ENCODE data around the gene INO80D. TPM values are rescaled to one million over a fixed set of nuclear protein-coding genes. Genes with fewer than 3 reads are reported as not detected.
"Not testable (repeated sequence)": the region's sequence is repeated elsewhere in the genome, so short reads cannot be mapped to it uniquely, and the experiment has no call there.

INO80D gene
- total RNA-seq, 1 experiment from 2014 or later = 8.8 TPM

- no peaks in the 10 kb centered on the region for H3K9me2 ChIP-seq (replicated peaks; ENCODE audit: low read length)
- H4K20me1 ChIP-seq (ENCODE audit: low read length) = no peaks in the 10 kb centered on the region
- H3K27me3 ChIP-seq (ENCODE audit: low read length) = no peaks in the 10 kb centered on the region
- no peak for TF ChIP-seq CTCF (conservative IDR thresholded peaks at IDR 0.05; ENCODE audit: low read depth, low read length)
- no peak for TF ChIP-seq EZH2 (IDR thresholded peaks at IDR 0.05; ENCODE audit: low read length, unreplicated experiment)
- TF ChIP-seq EZH2phosphoT487 (IDR thresholded peaks at IDR 0.05; ENCODE audit: borderline replicate concordance, low read length) = no peak
- no peak overlapping the region for H3K4me3 ChIP-seq (ENCODE audit: low read length)
- ChIA-PET CTCF (no interaction called here), POLR2A (ENCODE audit: unreplicated experiment) (no interaction called here)
- ATAC-seq = no peak
- intact Hi-C loops (cut with micrococcal nuclease) = no loop called here
- H3F3A ChIP-seq (ENCODE audit: low read length, unreplicated experiment) = no peaks in the 10 kb centered on the region
- no peaks in the 10 kb centered on the region for H3K4me1 ChIP-seq (ENCODE audit: insufficient read depth, low read length)
- H3K36me3 ChIP-seq (ENCODE audit: low read depth, low read length) = peaks cover 2% of the 10 kb centered on the region; the same call in 1 of the 2 replicates
- H3K9ac ChIP-seq (ENCODE audit: low read length) = no peak overlapping the region
- H3K79me2 ChIP-seq (ENCODE audit: low read length) = no peaks in the 10 kb centered on the region
- no peaks in the 10 kb centered on the region for H3K9me3 ChIP-seq (ENCODE audit: low read length)
- no peak overlapping the region for H2AFZ ChIP-seq (ENCODE audit: low read length)
- no peak for DNase-seq
- BruUV-seq (replicated peaks) = no TSS peak
- no peak overlapping the region for H3K4me2 ChIP-seq (ENCODE audit: low read length)
- H3K27ac ChIP-seq (ENCODE audit: low read length) = no peak overlapping the region
Observed at GRCh38 chr2:206049392-206049791, 36.6 kb downstream of the INO80D start.

- POLR2A ChIA-PET (ENCODE audit: unreplicated experiment) = no interaction called here
- H2AFZ ChIP-seq (ENCODE audit: low read length) = no peak overlapping the region
- H3K36me3 ChIP-seq (ENCODE audit: low read depth, low read length) = peaks cover 2% of the 10 kb centered on the region; the same call in 1 of the 2 replicates
- H3K27me3 ChIP-seq (ENCODE audit: low read length) = no peaks in the 10 kb centered on the region
- no peaks in the 10 kb centered on the region for H4K20me1 ChIP-seq (ENCODE audit: low read length)
- intact Hi-C loops (cut with micrococcal nuclease) = no loop called here
- CTCF ChIA-PET = no interaction called here
- H3F3A ChIP-seq (ENCODE audit: low read length, unreplicated experiment) = no peaks in the 10 kb centered on the region
- no peak overlapping the region for H3K27ac ChIP-seq (ENCODE audit: low read length)
- DNase-seq = no peak
- no peaks in the 10 kb centered on the region for H3K79me2 ChIP-seq (ENCODE audit: low read length)
- no peaks in the 10 kb centered on the region for H3K4me1 ChIP-seq (ENCODE audit: insufficient read depth, low read length)
- peak; percentile 43 for ATAC-seq
- H3K9me2 ChIP-seq (replicated peaks; ENCODE audit: low read length) = no peaks in the 10 kb centered on the region
- H3K9me3 ChIP-seq (ENCODE audit: low read length) = no peaks in the 10 kb centered on the region
- no peak overlapping the region for H3K9ac ChIP-seq (ENCODE audit: low read length)
- BruUV-seq (replicated peaks) = no TSS peak
- H3K4me2 ChIP-seq (ENCODE audit: low read length) = no peak overlapping the region
- no peak overlapping the region for H3K4me3 ChIP-seq (ENCODE audit: low read length)
- TF ChIP-seq EZH2 (IDR thresholded peaks at IDR 0.05; ENCODE audit: low read length, unreplicated experiment) (no peak), CTCF (conservative IDR thresholded peaks at IDR 0.05; ENCODE audit: low read depth, low read length) (no peak), EZH2phosphoT487 (IDR thresholded peaks at IDR 0.05; ENCODE audit: borderline replicate concordance, low read length) (no peak)
Observed at GRCh38 chr2:206045251-206045650, 40.7 kb downstream of the INO80D start.

GRCh38 chr2:206040525-206040924 lies 45.4 kb downstream of the INO80D start:
- no peak for DNase-seq
- no peak overlapping the region for H3K9ac ChIP-seq (ENCODE audit: low read length)
- intact Hi-C loops (cut with micrococcal nuclease) = no loop called here
- POLR2A ChIA-PET (ENCODE audit: unreplicated experiment) = no interaction called here
- no peaks in the 10 kb centered on the region for H3K27me3 ChIP-seq (ENCODE audit: low read length)
- no peak overlapping the region for H3K4me2 ChIP-seq (ENCODE audit: low read length)
- peaks cover 5% of the 10 kb centered on the region; the same call in 1 of the 2 replicates for H3K36me3 ChIP-seq (ENCODE audit: low read depth, low read length)
- TF ChIP-seq EZH2 (IDR thresholded peaks at IDR 0.05; ENCODE audit: low read length, unreplicated experiment) (no peak), EZH2phosphoT487 (IDR thresholded peaks at IDR 0.05; ENCODE audit: borderline replicate concordance, low read length) (no peak), CTCF (conservative IDR thresholded peaks at IDR 0.05; ENCODE audit: low read depth, low read length) (no peak)
- H3K9me2 ChIP-seq (replicated peaks; ENCODE audit: low read length) = no peaks in the 10 kb centered on the region
- no peak overlapping the region for H2AFZ ChIP-seq (ENCODE audit: low read length)
- no peaks in the 10 kb centered on the region for H4K20me1 ChIP-seq (ENCODE audit: low read length)
- H3K4me3 ChIP-seq (ENCODE audit: low read length) = no peak overlapping the region
- CTCF ChIA-PET = no interaction called here
- H3F3A ChIP-seq (ENCODE audit: low read length, unreplicated experiment) = no peaks in the 10 kb centered on the region
- H3K27ac ChIP-seq (ENCODE audit: low read length) = no peak overlapping the region
- H3K4me1 ChIP-seq (ENCODE audit: insufficient read depth, low read length) = no peaks in the 10 kb centered on the region
- no peaks in the 10 kb centered on the region for H3K9me3 ChIP-seq (ENCODE audit: low read length)
- no peaks in the 10 kb centered on the region for H3K79me2 ChIP-seq (ENCODE audit: low read length)
- no TSS peak for BruUV-seq (replicated peaks)
- no peak for ATAC-seq

GRCh38 chr2:206035393-206035792 lies 50.6 kb downstream of the INO80D start:
- H4K20me1 ChIP-seq (ENCODE audit: low read length); H3K9ac ChIP-seq (ENCODE audit: low read length); H2AFZ ChIP-seq (ENCODE audit: low read length); H3K4me3 ChIP-seq (ENCODE audit: low read length); H3K9me3 ChIP-seq (ENCODE audit: low read length); H3K9me2 ChIP-seq (replicated peaks; ENCODE audit: low read length); H3K4me2 ChIP-seq (ENCODE audit: low read length); H3F3A ChIP-seq (ENCODE audit: low read length, unreplicated experiment); H3K36me3 ChIP-seq (ENCODE audit: low read depth, low read length); H3K27ac ChIP-seq (ENCODE audit: low read length); DNase-seq; H3K27me3 ChIP-seq (ENCODE audit: low read length); CTCF ChIA-PET; ATAC-seq; BruUV-seq (replicated peaks): not testable (repeated sequence)
- H3K79me2 ChIP-seq (ENCODE audit: low read length) = peaks cover 14% of the 10 kb centered on the region; the same call in 1 of the 2 replicates
- POLR2A ChIA-PET (ENCODE audit: unreplicated experiment) = interaction anchor here (0.7 kb wide), 1 partner anchor 40 kb away, joined by 8 read pairs; no protein-coding TSS in a partner anchor
- peaks cover 11% of the 10 kb centered on the region for H3K4me1 ChIP-seq (ENCODE audit: insufficient read depth, low read length)
- intact Hi-C loops (cut with micrococcal nuclease) = loop anchor here (5.0 kb wide), 2 partner anchors 47 to 117 kb away; no protein-coding TSS in a partner anchor
